IPS-20b (cell line): ENCODE data around the gene COL21A1.

ENCODE experiments used
- H3K27ac ChIP-seq: one replicate; pipeline ENCODE4 v1.5.1; 2013; ENCODE audit warnings: low read length
- H3K27me3 ChIP-seq: 2 replicates; pipeline ENCODE4 v1.6.1; 2013; ENCODE audit warnings: mild to moderate bottlenecking, low read length, inconsistent platforms; ENCODE audit not compliant: insufficient read depth
- H3K36me3 ChIP-seq: 2 replicates; pipeline ENCODE4 v1.6.1; 2013; ENCODE audit warnings: low read depth, mild to moderate bottlenecking, inconsistent platforms, low read length, moderate library complexity; ENCODE audit not compliant: insufficient read depth
- H3K4me1 ChIP-seq: 2 replicates; pipeline ENCODE4 v1.6.1; 2013; ENCODE audit warnings: mild to moderate bottlenecking, control low read depth, inconsistent platforms, low read length, moderate library complexity; ENCODE audit not compliant: insufficient read depth
- H3K4me3 ChIP-seq: 2 replicates; pipeline ENCODE4 v1.5.1; 2013; ENCODE audit warnings: mild to moderate bottlenecking, low read length, inconsistent platforms
- H3K9ac ChIP-seq: 2 replicates; pipeline ENCODE4 v1.6.1; 2013; ENCODE audit warnings: low read depth, mild to moderate bottlenecking, inconsistent platforms, low read length, moderate library complexity
- H3K9me3 ChIP-seq: 2 replicates; pipeline ENCODE4 v1.6.1; 2013; ENCODE audit warnings: mild to moderate bottlenecking, low read depth, low read length, inconsistent platforms; ENCODE audit not compliant: insufficient read depth

The COL21A1 gene

GRCh38 chr6:56246881-56247653 is at the start of gene COL21A1:
Gene COL21A1, minus strand, starts transcription at chr6:56247580. Its CDS starts 64,962 bp downstream, at chr6:56182618.
- H3K27ac ChIP-seq = peak within 1 kb of the TSS; percentile 48
- H3K9me3 ChIP-seq = no peaks in the 10 kb centered on the region
- H3K4me3 ChIP-seq = peak within 1 kb of the TSS; percentile 71
- peak within 1 kb of the TSS; percentile 73; the same call in 1 of the 2 replicates for H3K9ac ChIP-seq
- peaks cover 28% of the 10 kb centered on the region; the same call in 1 of the 2 replicates for H3K4me1 ChIP-seq
- H3K36me3 ChIP-seq = no peaks in the 10 kb centered on the region
- H3K27me3 ChIP-seq = peaks cover 18% of the 10 kb centered on the region

- H3K27ac ChIP-seq = no peak overlapping the region
Measured at GRCh38 chr6:56293781-56294180, 46.4 kb upstream of the COL21A1 start.

GRCh38 chr6:56292505-56293181 is 45.3 kb upstream of the COL21A1 start:
- Histone ChIP-seq H3K9me3 (0 out of 2 replicates have a peak, but pooled peaks cover 5% of the 10 kb centered on the region), H3K36me3 (no peaks in the 10 kb centered on the region), H3K4me3 (no peak overlapping the region), H3K27me3 (no peaks in the 10 kb centered on the region), H3K9ac (no peak overlapping the region), H3K27ac (no peak overlapping the region), H3K4me1 (no peaks in the 10 kb centered on the region)

More at GRCh38 chr6:56293781-56294180, 46.4 kb upstream of the COL21A1 start:
- Histone ChIP-seq H3K36me3 (no peaks in the 10 kb centered on the region), H3K27me3 (no peaks in the 10 kb centered on the region), H3K9ac (no peak overlapping the region), H3K4me3 (no peak overlapping the region), H3K9me3 (0 out of 2 replicates have a peak, but pooled peaks cover 5% of the 10 kb centered on the region), H3K4me1 (no peaks in the 10 kb centered on the region)

- H3K9me3 ChIP-seq = 0 out of 2 replicates have a peak, but pooled peaks cover 5% of the 10 kb centered on the region
- H3K4me1 ChIP-seq = no peaks in the 10 kb centered on the region
- no peak overlapping the region for H3K9ac ChIP-seq
- H3K4me3 ChIP-seq = no peak overlapping the region
- no peaks in the 10 kb centered on the region for H3K27me3 ChIP-seq
- H3K27ac ChIP-seq = no peak overlapping the region
- H3K36me3 ChIP-seq = no peaks in the 10 kb centered on the region
Measured at GRCh38 chr6:56291302-56291917, 44.0 kb upstream of the COL21A1 start.

- Histone ChIP-seq H3K27ac (no peak overlapping the region), H3K9ac (no peak overlapping the region), H3K4me1 (no peaks in the 10 kb centered on the region), H3K9me3 (no peaks in the 10 kb centered on the region), H3K4me3 (no peak overlapping the region), H3K36me3 (no peaks in the 10 kb centered on the region), H3K27me3 (no peaks in the 10 kb centered on the region)
Measured at GRCh38 chr6:56289721-56290120, 42.3 kb upstream of the COL21A1 start.

GRCh38 chr6:56288347-56288746 is 41.0 kb upstream of the COL21A1 start:
- no peak overlapping the region for H3K4me3 ChIP-seq
- no peaks in the 10 kb centered on the region for H3K36me3 ChIP-seq
- H3K27me3 ChIP-seq = no peaks in the 10 kb centered on the region
- no peak overlapping the region for H3K9ac ChIP-seq
- no peak overlapping the region for H3K27ac ChIP-seq
- no peaks in the 10 kb centered on the region for H3K4me1 ChIP-seq
- H3K9me3 ChIP-seq = no peaks in the 10 kb centered on the region

GRCh38 chr6:56282391-56282790 is 35.0 kb upstream of the COL21A1 start:
- Histone ChIP-seq H3K9me3 (no peaks in the 10 kb centered on the region), H3K27me3 (no peaks in the 10 kb centered on the region), H3K9ac (no peak overlapping the region), H3K36me3 (no peaks in the 10 kb centered on the region), H3K4me1 (peaks cover 11% of the 10 kb centered on the region), H3K4me3 (no peak overlapping the region), H3K27ac (no peak overlapping the region)

- no peaks in the 10 kb centered on the region for H3K27me3 ChIP-seq
- H3K4me1 ChIP-seq = peaks cover 11% of the 10 kb centered on the region
- no peak overlapping the region for H3K27ac ChIP-seq
- H3K9ac ChIP-seq = no peak overlapping the region
- H3K4me3 ChIP-seq = no peak overlapping the region
- no peaks in the 10 kb centered on the region for H3K36me3 ChIP-seq
- no peaks in the 10 kb centered on the region; the same call in 1 of the 2 replicates for H3K9me3 ChIP-seq
Measured at GRCh38 chr6:56280126-56280525, 32.7 kb upstream of the COL21A1 start.

GRCh38 chr6:56279331-56280080 is 32.1 kb upstream of the COL21A1 start:
- H3K4me1 ChIP-seq = peaks cover 11% of the 10 kb centered on the region
- no peak overlapping the region for H3K27ac ChIP-seq
- no peak overlapping the region for H3K9ac ChIP-seq

GRCh38 chr6:56278171-56278591 is 30.8 kb upstream of the COL21A1 start:
- Histone ChIP-seq H3K27ac (no peak overlapping the region), H3K4me3 (no peak overlapping the region), H3K36me3 (no peaks in the 10 kb centered on the region), H3K27me3 (no peaks in the 10 kb centered on the region), H3K4me1 (peaks cover 11% of the 10 kb centered on the region), H3K9me3 (no peaks in the 10 kb centered on the region; the same call in 1 of the 2 replicates), H3K9ac (no peak overlapping the region)

More at GRCh38 chr6:56279331-56280080, 32.1 kb upstream of the COL21A1 start:
- Histone ChIP-seq H3K4me3 (no peak overlapping the region), H3K36me3 (no peaks in the 10 kb centered on the region), H3K27me3 (no peaks in the 10 kb centered on the region), H3K9me3 (no peaks in the 10 kb centered on the region; the same call in 1 of the 2 replicates)

GRCh38 chr6:56270812-56271441 is 23.5 kb upstream of the COL21A1 start:
- Histone ChIP-seq H3K9ac (no peak overlapping the region), H3K27me3 (no peaks in the 10 kb centered on the region), H3K4me1 (no peaks in the 10 kb centered on the region), H3K27ac (no peak overlapping the region), H3K36me3 (no peaks in the 10 kb centered on the region), H3K4me3 (no peak overlapping the region), H3K9me3 (peaks cover 14% of the 10 kb centered on the region)
